ENCODE data around the gene C10orf143. TPM values are rescaled to one million over a fixed set of nuclear protein-coding genes. Genes with fewer than 3 reads are reported as not detected.

Gene C10orf143
- total and polyA plus RNA-seq, 2 of the 4 experiments (the other 2 are of a cell fraction), result 0.36 to 0.60 TPM

DNA sequence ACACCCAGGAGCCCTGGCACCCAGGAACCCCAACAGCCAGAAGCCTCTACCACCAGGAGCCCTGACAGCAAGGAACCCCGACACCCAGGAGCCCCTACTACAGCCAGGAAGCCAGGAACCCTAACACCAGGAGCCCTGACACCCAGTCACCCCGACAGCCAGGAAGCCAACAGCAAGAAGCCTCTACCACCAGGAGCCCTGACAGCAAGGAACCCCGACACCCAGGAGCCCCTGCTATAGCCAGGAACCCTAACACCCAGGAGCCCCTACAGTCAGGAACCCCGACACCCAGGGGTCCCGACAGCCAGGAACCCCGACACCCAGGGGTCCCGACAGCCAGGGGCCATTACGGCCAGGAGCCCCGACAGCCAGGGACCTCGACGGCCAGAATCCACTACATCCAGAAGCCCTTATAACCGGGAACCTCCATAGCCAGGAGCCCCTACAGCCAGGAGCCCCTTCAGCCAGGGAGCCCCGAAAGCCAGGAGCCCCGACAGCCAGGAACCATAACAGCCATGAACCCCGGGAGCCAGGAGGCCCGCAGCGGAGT lies 25.1 kb upstream of the C10orf143 start:
- no peak for TF ChIP-seq NFE2L2 (IDR thresholded peaks at IDR 0.05; ENCODE audit: low read depth, low read length)
- TF ChIP-seq CHD1 (IDR thresholded peaks at IDR 0.05; ENCODE audit: low read depth, low read length), result no peak
- TF ChIP-seq RCOR1 (IDR thresholded peaks at IDR 0.05; ENCODE audit: insufficient replicate concordance, low read length), result no peak
- TF ChIP-seq, protein P1, sequence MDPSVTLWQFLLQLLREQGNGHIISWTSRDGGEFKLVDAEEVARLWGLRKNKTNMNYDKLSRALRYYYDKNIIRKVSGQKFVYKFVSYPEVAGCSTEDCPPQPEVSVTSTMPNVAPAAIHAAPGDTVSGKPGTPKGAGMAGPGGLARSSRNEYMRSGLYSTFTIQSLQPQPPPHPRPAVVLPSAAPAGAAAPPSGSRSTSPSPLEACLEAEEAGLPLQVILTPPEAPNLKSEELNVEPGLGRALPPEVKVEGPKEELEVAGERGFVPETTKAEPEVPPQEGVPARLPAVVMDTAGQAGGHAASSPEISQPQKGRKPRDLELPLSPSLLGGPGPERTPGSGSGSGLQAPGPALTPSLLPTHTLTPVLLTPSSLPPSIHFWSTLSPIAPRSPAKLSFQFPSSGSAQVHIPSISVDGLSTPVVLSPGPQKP (IDR thresholded peaks at IDR 0.05; ENCODE audit: borderline replicate concordance, low read depth, low read length), result no peak
- no peak for TF ChIP-seq POLR2A (IDR thresholded peaks at IDR 0.05; ENCODE audit: low read depth, low read length)
- no peak for TF ChIP-seq SMC3 (IDR thresholded peaks at IDR 0.05; ENCODE audit: low read depth, low read length)
- no peak for TF ChIP-seq MAFK (IDR thresholded peaks at IDR 0.05; ENCODE audit: low read depth, low read length)
- Histone ChIP-seq H4K91ac (ENCODE audit: insufficient read depth, low read depth, low read length) (0 out of 2 replicates have a peak overlapping the region, but pooled peaks have one; percentile 39), H4K8ac (ENCODE audit: low read depth in 2 of 2, low read length in 2 of 2) (peak overlapping the region; percentile 84 to 93; a peak in 3 of 4 replicates), H3K27ac (ENCODE audit: insufficient read depth, low read length) (peak overlapping the region; percentile 86), H3K56ac (ENCODE audit: extremely low read depth, insufficient read depth, low read length) (peak overlapping the region; percentile 4; the same call in 1 of the 2 replicates), H3K36me3 (ENCODE audit: control insufficient read depth, insufficient read depth, low read length) (no peaks in the 10 kb centered on the region), H4K5ac (ENCODE audit: low read depth, low read length) (peak overlapping the region; percentile 27), H3K9me3 (ENCODE audit: control insufficient read depth, insufficient read depth, low read length) (no peaks in the 10 kb centered on the region), H3K4me1 (ENCODE audit: control insufficient read depth, insufficient read depth, low read length) (peaks cover 13% of the 10 kb centered on the region), H3K23ac (ENCODE audit: low read depth, low read length) (no peak overlapping the region), H3K9ac (ENCODE audit: low read depth, low read length) (peak overlapping the region; percentile 80), H3K4me2 (ENCODE audit: low read depth, low read length) (peak overlapping the region; percentile 73), H2BK120ac (ENCODE audit: low read depth, low read length) (peak overlapping the region; percentile 12; the same call in 1 of the 2 replicates), H2BK20ac (ENCODE audit: low read depth, low read length) (no peak overlapping the region), H3K27me3 (ENCODE audit: control insufficient read depth, insufficient read depth, low read length) (no peaks in the 10 kb centered on the region; the same call in 1 of the 2 replicates), H3K14ac (replicated peaks; ENCODE audit: low read depth, low read length) (0 out of 2 replicates have a peak overlapping the region, but pooled peaks have one; percentile 86), H2AFZ (replicated peaks; ENCODE audit: low read length, poor library complexity) (peak overlapping the region; percentile 91), H3K79me1 (ENCODE audit: low read depth in 1 of 2, low read length in 2 of 2) (peaks cover 5 to 20% of the 10 kb centered on the region in 2 experiments; a peak in 3 of 4 replicates), H2AK9ac (replicated peaks; ENCODE audit: low read depth, low read length, poor library complexity) (peak overlapping the region; percentile 90), H2BK15ac (ENCODE audit: low read depth, low read length) (no peak overlapping the region; the same call in 2 of the 3 replicates), H2BK5ac (ENCODE audit: low read depth, low read length, poor library complexity, severe bottlenecking) (peak overlapping the region; percentile 9), H4K20me1 (ENCODE audit: insufficient read depth, low read length) (peaks cover 24% of the 10 kb centered on the region), H3K4me3 (ENCODE audit: insufficient read depth, low read depth, low read length) (peak overlapping the region; percentile 80), H3K4ac (ENCODE audit: low read depth, low read length) (peak overlapping the region; percentile 52), H3K9me1 (ENCODE audit: insufficient read depth, low read length) (peaks cover 9% of the 10 kb centered on the region; the same call in 1 of the 2 replicates), H2AK5ac (ENCODE audit: low read depth, low read length) (no peak overlapping the region), H3K18ac (ENCODE audit: low read depth, low read length) (no peak overlapping the region; the same call in 1 of the 2 replicates)
- intact Hi-C loops (cut with micrococcal nuclease) (loop anchor here (1.0 kb wide), 1 partner anchor 24 kb away; no protein-coding TSS in a partner anchor), dilution Hi-C loops (cut with HindIII; ENCODE audit: low sequenced_read_pairs, unreplicated experiment) (no loop called here), in situ Hi-C loops (cut with MboI; ENCODE audit: low sequenced_read_pairs) (no loop called here)
- ATAC-seq (ENCODE audit: low read depth), result no peak; the same call in 1 of the 2 replicates
- 0% methylated on average over 1 of the region's 17 CpGs; no CpG with 5 or more reads in 1 of the 2 experiments for WGBS, 2 experiments (ENCODE audit: extremely low coverage in 2 of 2, insufficient read length in 1 of 2)
- no peak for DNase-seq
- ChIA-PET POLR2A (ENCODE audit: unreplicated experiment) (interaction anchor here (1.1 kb wide), 1 partner anchor 25 kb away, joined by 8 read pairs; the partner anchor contains the start of gene C10orf143), CTCF (no interaction called here)
- no TSS peak for BruUV-seq (replicated peaks)
